GM12873 (cell line): Measurements from ENCODE around the gene CCL8.

ENCODE experiments used
- TF ChIP-seq, protein P1 (sequence below): IDR thresholded peaks from 2 replicates; pipeline ENCODE4 v1.5.1; 2012; ENCODE audit warnings: low read depth, mild to moderate bottlenecking, moderate library complexity, low read length, control low read depth; ENCODE audit not compliant: insufficient read depth; ENCODE audit errors: missing control alignments

The CCL8 gene

DNA sequence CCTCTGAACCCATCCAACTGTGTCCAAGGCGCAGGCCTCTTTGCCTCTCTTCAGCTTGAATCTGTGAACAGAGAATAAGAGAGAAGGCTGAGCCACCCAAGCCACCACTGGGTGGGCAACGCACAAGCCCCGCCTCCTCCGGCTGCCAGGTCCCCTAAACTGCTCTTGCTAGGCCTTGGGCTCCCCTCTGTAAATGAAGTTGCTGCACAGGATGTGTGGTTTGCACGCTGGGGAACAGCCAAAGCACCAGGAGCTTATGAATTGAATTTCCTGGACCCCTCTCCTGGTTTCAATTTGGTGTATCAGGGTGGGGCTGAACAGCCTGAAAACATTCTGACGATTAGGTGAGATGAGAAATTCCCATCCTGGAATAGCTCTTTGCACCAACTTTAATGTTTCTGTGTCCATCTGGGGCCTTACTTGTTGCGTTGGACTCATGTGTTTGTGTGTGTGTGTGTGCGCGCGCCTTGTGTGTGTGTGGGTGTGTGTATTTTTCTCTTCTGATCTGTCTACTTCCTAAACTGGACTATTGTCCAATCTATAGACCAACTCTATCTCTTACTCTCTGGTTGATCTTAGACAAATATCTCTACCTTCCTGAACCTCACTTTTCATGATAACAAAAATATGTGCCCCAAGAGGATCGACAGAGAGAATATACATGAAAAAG is 41.5 kb downstream of the CCL8 start:
- TF ChIP-seq, protein P1, sequence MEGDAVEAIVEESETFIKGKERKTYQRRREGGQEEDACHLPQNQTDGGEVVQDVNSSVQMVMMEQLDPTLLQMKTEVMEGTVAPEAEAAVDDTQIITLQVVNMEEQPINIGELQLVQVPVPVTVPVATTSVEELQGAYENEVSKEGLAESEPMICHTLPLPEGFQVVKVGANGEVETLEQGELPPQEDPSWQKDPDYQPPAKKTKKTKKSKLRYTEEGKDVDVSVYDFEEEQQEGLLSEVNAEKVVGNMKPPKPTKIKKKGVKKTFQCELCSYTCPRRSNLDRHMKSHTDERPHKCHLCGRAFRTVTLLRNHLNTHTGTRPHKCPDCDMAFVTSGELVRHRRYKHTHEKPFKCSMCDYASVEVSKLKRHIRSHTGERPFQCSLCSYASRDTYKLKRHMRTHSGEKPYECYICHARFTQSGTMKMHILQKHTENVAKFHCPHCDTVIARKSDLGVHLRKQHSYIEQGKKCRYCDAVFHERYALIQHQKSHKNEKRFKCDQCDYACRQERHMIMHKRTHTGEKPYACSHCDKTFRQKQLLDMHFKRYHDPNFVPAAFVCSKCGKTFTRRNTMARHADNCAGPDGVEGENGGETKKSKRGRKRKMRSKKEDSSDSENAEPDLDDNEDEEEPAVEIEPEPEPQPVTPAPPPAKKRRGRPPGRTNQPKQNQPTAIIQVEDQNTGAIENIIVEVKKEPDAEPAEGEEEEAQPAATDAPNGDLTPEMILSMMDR = no peak

DNA sequence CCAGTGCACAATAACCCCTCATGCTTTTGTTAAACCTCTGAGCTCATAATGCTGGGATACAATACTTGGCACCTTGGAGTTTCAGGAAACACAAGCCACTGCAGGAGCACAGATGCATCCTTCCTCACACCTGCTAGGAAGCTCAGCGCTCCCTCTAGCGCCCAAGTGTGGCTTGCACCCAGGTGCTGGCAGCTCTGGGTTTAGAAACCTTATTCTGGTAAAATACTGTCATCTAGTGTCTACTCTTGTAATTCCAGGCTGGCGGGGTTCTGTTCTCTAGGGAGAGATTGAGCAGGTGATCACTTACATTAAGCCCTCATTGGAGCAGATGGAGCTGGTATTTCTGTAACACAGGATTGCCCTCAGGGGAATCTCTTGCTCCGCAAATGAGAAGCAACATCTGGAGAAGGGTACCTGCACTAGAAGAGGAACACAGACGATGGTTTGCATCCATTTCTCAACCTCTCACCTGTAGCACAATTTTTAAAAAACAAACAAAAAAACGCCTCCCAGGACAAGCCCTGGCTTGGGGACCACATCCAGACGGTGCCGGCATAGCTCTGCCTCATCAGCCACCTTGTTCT is 42.3 kb downstream of the CCL8 start:
- TF ChIP-seq, protein P1 = peak; percentile 99

DNA sequence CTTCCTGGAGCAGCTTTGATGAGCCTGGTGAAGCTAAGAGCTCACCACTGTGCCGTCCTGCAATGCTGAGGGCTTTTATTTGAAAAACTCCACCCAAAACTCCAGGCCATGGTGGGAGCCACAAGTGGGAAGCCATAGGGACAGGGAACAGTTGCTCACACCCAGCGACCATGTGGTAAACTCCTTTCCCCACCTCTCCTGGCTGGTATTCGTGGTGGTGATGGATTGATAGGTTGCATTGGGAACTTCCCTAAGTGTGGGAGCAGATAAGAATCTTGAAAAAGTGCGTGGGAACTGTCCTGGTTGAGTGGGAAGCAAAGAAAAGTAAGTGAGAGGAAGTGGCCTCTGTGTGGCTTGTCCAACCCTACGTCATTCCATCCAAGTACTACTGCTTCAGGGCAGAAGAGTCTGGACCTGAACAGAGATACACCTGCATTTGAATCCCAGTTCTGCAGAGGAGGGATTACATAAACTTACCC is 44.0 kb downstream of the CCL8 start, which contains the start of gene CCL1:
Gene CCL1, minus strand, starts transcription at position 51 of the 479 bp plus-strand sequence. CDS start 72 bp downstream, outside the sequence.
- TF ChIP-seq, protein P1 = no peak

DNA sequence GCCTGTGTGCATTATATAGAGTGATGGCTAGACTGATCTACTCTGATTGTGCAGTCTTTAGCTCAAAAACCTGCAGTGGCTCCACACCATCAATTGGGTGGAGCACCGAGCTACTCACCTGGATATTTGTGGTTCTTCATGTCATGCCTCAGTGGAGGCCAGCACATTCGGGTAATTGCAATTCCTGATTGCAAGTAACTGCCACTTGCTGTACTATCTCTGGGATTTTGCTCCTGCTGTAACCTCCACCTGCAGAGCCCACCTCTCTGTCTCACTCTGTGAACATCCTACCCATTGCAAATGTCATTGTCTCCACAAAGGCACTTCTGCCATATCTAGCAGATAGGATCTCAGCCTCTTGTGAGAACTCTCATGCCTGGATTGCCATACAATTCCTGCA is 45.5 kb downstream of the CCL8 start:
- TF ChIP-seq, protein P1 = no peak

DNA sequence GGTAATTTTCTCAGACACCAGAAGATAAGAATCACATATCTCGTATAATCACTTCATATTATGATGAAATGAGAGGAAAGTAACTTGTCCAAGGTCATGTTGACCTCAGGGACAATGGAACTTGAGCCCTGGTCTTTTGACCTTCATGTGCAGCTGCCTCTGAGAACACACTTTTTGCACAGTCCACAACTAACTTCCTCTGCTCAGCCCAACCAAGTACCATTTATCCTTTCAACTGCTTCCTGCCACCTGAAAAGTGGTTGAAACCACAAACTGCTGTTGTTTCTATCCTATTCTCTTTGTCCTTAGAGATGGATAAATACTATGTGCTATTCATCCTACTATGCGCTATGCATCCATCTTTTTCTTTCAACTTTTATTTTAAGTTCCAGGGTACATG is 46.1 kb downstream of the CCL8 start:
- TF ChIP-seq, protein P1 = no peak

DNA sequence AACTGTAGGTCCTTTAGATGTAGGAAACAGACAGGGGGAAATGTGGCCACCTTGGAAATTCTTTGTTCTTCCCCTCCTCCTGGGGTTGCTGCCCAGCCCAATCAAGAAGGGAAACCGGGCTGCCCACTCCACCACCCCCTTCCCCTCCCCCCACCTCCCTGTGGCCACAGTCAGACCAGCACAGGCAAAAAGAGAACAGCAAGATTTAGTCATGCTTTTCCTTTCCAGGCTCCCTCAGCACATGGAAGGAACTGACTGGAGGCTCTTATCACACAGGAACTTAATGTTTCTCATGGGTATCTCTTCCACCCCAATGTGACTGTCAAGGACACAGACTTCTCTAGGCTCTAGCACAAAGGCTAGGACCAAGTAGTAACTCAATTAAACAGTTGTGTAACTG is 46.8 kb downstream of the CCL8 start:
- TF ChIP-seq, protein P1 = no peak

DNA sequence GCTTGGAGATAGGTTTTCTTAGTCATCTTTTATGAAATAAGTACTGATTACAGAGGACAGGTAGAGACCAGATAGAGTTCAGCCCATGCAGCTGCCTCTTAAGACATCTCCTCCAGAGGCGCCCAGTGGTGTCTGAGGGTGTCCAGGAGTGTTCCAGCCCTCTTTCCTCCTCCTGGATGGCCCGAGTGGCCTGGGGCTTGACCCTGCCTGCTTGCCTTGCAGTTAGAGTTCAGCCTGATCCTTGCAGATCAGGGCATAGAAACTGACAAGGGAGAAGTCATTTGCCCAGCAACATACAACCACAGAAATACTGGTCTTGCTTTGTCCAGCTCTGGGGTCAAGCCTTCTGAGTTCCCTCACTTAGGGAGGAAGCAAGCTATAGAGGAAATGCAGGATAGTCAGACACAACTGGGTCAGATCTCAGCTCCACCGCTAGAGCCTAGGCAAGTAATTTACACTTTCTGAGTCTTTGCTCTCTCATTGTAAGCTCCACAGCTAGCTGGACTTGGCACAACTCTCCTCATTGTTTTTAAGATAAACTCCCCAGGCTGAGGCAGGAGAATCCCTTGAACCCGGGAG is 47.4 kb downstream of the CCL8 start:
- TF ChIP-seq, protein P1 = no peak
